Activated T-helper 1 cell treated with anti-CD3 and anti-CD28 coated beads, Interleukin-12 subunit alpha, Interleukin-12 subunit beta, Interleukin-2, Interleukin-4 antibody, amounts not matched to agents 30 ng/mL and 10 ng/mL and 1 ng/mL, durations not matched to agents 14 hours and 24 hours and 36 hours (primary cell): ENCODE measurements around the gene CACNB4. TPM values are rescaled to one million over a fixed set of nuclear protein-coding genes. Genes with fewer than 3 reads are reported as not detected.

Source experiments
- DNase-seq: peaks from one replicate; pipeline ENCODE4 v3.0.0; 2021; ENCODE audit warnings: low spot score
- H3K27ac Mint-ChIP-seq: one replicate; pipeline ENCODE4 v1.8.0; 2021; ENCODE audit warnings: mild to moderate bottlenecking, mixed read lengths
- H3K27me3 Mint-ChIP-seq: one replicate; pipeline ENCODE4 v1.8.0; 2022; ENCODE audit warnings: mild to moderate bottlenecking, moderate library complexity, mixed read lengths; ENCODE audit not compliant: insufficient read depth
- H3K36me3 Mint-ChIP-seq: one replicate; pipeline ENCODE4 v1.8.0; 2021; ENCODE audit warnings: low read depth, mixed read lengths
- H3K4me1 Mint-ChIP-seq: one replicate; pipeline ENCODE4 v1.8.0; 2021; ENCODE audit warnings: low read depth, mixed read lengths
- H3K4me3 Mint-ChIP-seq: one replicate; pipeline ENCODE4 v1.8.0; 2021; ENCODE audit warnings: mild to moderate bottlenecking, moderate library complexity, mixed read lengths
- H3K9me3 Mint-ChIP-seq: one replicate; pipeline ENCODE4 v1.8.0; 2021; ENCODE audit warnings: mixed read lengths
- intact Hi-C: fragments of 100-400 bp; cut with micrococcal nuclease; formaldehyde crosslinking; loops from one replicate; pipeline ENCODE4 v1.15.1; 2024
- total RNA-seq: library from RNA; stranded (reverse); gene quantifications from 2 replicates; pipeline ENCODE4 v1.2.3, GENCODE V29; 2022

Gene CACNB4
- total RNA-seq, 1 donor from 2014 or later, result 0.83 TPM

GRCh38 chr2:151783133-151783520 lies 315.7 kb downstream of the CACNB4 start:
- no peaks in the 10 kb centered on the region for H3K4me1 Mint-ChIP-seq
- no peak overlapping the region for H3K4me3 Mint-ChIP-seq
- no peaks in the 10 kb centered on the region for H3K9me3 Mint-ChIP-seq
- no peaks in the 10 kb centered on the region for H3K27me3 Mint-ChIP-seq
- no peak for DNase-seq
- intact Hi-C loops, result no loop called here
- H3K27ac Mint-ChIP-seq, result no peak overlapping the region
- peaks cover 28% of the 10 kb centered on the region for H3K36me3 Mint-ChIP-seq

Other genes starting within 250 kb of the CACNB4 start
- 18.6 and 20.0 TPM in 2 replicates for gene STAM2, start 76.7 kb upstream of the CACNB4 start, total RNA-seq
- 14.8 and 16.1 TPM in 2 replicates for gene FMNL2, start 236.1 kb upstream of the CACNB4 start, total RNA-seq